ENCODE results near the gene KLHL29.
"Not testable (repeated sequence)": the region's sequence is repeated elsewhere in the genome, so short reads cannot be mapped to it uniquely, and the experiment has no call there.

Gene KLHL29

GRCh38 chr2:23706613-23707078 lies 321.7 kb downstream of the KLHL29 start:
- DNase-seq: no peak

- DNase-seq: no peak
These were observed 322.1 kb downstream of the KLHL29 start for GRCh38 chr2:23707096-23707495.

- DNase-seq: no peak
These were observed 323.8 kb downstream of the KLHL29 start for GRCh38 chr2:23708771-23709170.

GRCh38 chr2:23709311-23709710 lies 324.3 kb downstream of the KLHL29 start:
- DNase-seq: no peak

- no peak for DNase-seq
These were observed 327.2 kb downstream of the KLHL29 start for GRCh38 chr2:23711979-23712755.

GRCh38 chr2:23712756-23713151 lies 327.8 kb downstream of the KLHL29 start:
- DNase-seq: no peak

GRCh38 chr2:23713351-23713750 lies 328.4 kb downstream of the KLHL29 start:
- DNase-seq: no peak

GRCh38 chr2:23718931-23719700 lies 334.1 kb downstream of the KLHL29 start:
- DNase-seq: no peak

- no peak for DNase-seq
These were observed 334.7 kb downstream of the KLHL29 start for GRCh38 chr2:23719716-23720115.

- no peak for DNase-seq
These were observed 335.9 kb downstream of the KLHL29 start for GRCh38 chr2:23720705-23721453.

- no peak for DNase-seq
These were observed 336.5 kb downstream of the KLHL29 start for GRCh38 chr2:23721454-23721826.

- DNase-seq: no peak
These were observed 337.3 kb downstream of the KLHL29 start for GRCh38 chr2:23722255-23722654.

- not testable (repeated sequence) for DNase-seq
These were observed 338.1 kb downstream of the KLHL29 start for GRCh38 chr2:23723029-23723428.

GRCh38 chr2:23734416-23734815 lies 349.4 kb downstream of the KLHL29 start:
- DNase-seq: no peak

GRCh38 chr2:23736783-23737182 lies 351.8 kb downstream of the KLHL29 start:
- not testable (repeated sequence) for DNase-seq

GRCh38 chr2:23745068-23745725 lies 360.2 kb downstream of the KLHL29 start:
- DNase-seq: no peak

- DNase-seq: no peak
These were observed 360.7 kb downstream of the KLHL29 start for GRCh38 chr2:23745726-23746105.

- no peak for DNase-seq
These were observed 361.3 kb downstream of the KLHL29 start for GRCh38 chr2:23746141-23746863.

GRCh38 chr2:23751747-23752265 lies 366.8 kb downstream of the KLHL29 start:
- no peak for DNase-seq

GRCh38 chr2:23753291-23754010 lies 368.5 kb downstream of the KLHL29 start:
- DNase-seq: peak in 1 of 2 experiments; percentile 12

- no peak for DNase-seq
These were observed 370.0 kb downstream of the KLHL29 start for GRCh38 chr2:23754970-23755369.

All from NCI-H1930 (cell line).